PFSK-1 (cell line): ENCODE results near the gene FOXS1.

Experiments used
- FOXP2 ChIP-seq: optimal IDR thresholded peaks from 2 replicates; pipeline ENCODE3; 2011; ENCODE audit warnings: borderline replicate concordance, control low read depth, inconsistent platforms; ENCODE audit not compliant: insufficient read depth; ENCODE audit errors: extremely low read length, extremely low read depth
- POLR2AphosphoS5 ChIP-seq: IDR thresholded peaks from 2 replicates; pipeline ENCODE4 v1.6.1; 2012; ENCODE audit warnings: low read depth, mild to moderate bottlenecking, control low read depth, low read length, moderate library complexity
- SIN3A ChIP-seq: IDR thresholded peaks from 2 replicates; pipeline ENCODE4 v1.6.1; 2012; ENCODE audit warnings: mild to moderate bottlenecking, low read length, moderate library complexity, borderline replicate concordance; ENCODE audit not compliant: insufficient read depth
- TAF1 ChIP-seq: IDR thresholded peaks from 2 replicates; pipeline ENCODE4 v1.6.1; 2012; ENCODE audit warnings: low read length, control low read depth, borderline replicate concordance; ENCODE audit not compliant: insufficient read depth
- TF ChIP-seq, protein P1 (sequence below), 2 experiments: IDR thresholded peaks; 2 replicates each; pipeline versions ENCODE4 v1.6.1 to v1.8.0; 2011 to 2012; ENCODE audit warnings: low read depth in 2 of 2, low read length in 2 of 2, control low read depth in 1 of 2, inconsistent platforms in 1 of 2, mild to moderate bottlenecking in 1 of 2, moderate library complexity in 1 of 2; ENCODE audit not compliant: insufficient read depth in 1 of 2

The FOXS1 gene

DNA sequence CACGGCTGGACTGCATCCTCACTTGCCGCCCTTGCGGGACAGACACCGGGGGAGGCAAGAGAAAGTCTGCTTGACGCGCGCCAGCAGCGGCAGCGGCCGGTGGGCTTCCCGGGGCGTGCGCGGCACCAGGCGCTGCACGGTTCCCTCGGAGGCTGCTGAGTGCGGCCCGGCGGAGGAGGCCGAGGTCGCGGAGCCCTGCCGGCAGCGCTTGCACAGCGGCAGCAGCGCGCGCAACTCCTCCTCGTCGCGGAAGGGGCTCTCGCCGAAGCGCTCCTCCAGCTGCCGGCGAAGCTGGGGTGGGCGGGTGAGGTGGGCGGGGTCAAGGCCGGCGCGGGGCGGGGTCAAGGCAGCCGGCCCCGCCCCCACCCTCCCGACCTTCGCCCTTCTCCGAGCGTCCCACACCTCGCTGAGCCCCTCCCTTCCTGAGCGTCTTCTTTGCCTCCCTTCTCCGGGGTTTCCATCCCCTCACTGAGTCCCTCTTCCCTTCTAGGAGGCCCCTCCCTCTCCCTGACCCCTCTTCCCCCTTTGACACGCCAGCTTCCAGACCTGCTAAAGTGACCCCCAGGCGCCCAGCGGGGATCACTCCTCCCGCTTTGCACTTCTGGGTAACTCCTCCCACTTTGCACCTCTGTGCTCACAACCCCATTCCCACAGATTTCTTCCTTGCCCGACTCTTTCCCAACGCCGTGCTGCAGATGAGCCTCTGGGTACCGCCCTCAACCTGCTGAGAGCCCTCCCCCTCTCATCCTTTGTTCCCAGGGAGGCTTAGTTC, 16.2 kb upstream of the FOXS1 start:
- TF ChIP-seq SIN3A (no peak), FOXP2 (peak; percentile 76), POLR2AphosphoS5 (no peak)

DNA sequence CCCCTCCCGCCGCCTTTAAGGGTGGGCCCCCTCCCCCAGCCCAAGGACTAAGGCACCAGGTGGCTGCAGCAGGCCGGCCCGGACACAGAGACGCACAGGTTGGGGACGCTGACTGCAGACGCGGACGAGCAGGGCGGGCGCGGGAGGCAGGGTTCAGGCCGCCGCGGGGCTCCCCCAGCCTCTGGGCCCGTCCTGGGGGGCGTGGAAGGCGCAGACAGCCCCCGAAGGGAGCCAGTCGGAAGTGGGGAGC, 15.7 kb upstream of the FOXS1 start:
- TF ChIP-seq SIN3A: no peak
- TF ChIP-seq TAF1: no peak
- TF ChIP-seq POLR2AphosphoS5: no peak
- no peak for TF ChIP-seq FOXP2
- TF ChIP-seq, protein P1, sequence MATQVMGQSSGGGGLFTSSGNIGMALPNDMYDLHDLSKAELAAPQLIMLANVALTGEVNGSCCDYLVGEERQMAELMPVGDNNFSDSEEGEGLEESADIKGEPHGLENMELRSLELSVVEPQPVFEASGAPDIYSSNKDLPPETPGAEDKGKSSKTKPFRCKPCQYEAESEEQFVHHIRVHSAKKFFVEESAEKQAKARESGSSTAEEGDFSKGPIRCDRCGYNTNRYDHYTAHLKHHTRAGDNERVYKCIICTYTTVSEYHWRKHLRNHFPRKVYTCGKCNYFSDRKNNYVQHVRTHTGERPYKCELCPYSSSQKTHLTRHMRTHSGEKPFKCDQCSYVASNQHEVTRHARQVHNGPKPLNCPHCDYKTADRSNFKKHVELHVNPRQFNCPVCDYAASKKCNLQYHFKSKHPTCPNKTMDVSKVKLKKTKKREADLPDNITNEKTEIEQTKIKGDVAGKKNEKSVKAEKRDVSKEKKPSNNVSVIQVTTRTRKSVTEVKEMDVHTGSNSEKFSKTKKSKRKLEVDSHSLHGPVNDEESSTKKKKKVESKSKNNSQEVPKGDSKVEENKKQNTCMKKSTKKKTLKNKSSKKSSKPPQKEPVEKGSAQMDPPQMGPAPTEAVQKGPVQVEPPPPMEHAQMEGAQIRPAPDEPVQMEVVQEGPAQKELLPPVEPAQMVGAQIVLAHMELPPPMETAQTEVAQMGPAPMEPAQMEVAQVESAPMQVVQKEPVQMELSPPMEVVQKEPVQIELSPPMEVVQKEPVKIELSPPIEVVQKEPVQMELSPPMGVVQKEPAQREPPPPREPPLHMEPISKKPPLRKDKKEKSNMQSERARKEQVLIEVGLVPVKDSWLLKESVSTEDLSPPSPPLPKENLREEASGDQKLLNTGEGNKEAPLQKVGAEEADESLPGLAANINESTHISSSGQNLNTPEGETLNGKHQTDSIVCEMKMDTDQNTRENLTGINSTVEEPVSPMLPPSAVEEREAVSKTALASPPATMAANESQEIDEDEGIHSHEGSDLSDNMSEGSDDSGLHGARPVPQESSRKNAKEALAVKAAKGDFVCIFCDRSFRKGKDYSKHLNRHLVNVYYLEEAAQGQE (IDR thresholded peaks at IDR 0.05; ENCODE audit: insufficient read depth in 1 of 2, low read depth in 2 of 2, low read length in 2 of 2): no peak

DNA sequence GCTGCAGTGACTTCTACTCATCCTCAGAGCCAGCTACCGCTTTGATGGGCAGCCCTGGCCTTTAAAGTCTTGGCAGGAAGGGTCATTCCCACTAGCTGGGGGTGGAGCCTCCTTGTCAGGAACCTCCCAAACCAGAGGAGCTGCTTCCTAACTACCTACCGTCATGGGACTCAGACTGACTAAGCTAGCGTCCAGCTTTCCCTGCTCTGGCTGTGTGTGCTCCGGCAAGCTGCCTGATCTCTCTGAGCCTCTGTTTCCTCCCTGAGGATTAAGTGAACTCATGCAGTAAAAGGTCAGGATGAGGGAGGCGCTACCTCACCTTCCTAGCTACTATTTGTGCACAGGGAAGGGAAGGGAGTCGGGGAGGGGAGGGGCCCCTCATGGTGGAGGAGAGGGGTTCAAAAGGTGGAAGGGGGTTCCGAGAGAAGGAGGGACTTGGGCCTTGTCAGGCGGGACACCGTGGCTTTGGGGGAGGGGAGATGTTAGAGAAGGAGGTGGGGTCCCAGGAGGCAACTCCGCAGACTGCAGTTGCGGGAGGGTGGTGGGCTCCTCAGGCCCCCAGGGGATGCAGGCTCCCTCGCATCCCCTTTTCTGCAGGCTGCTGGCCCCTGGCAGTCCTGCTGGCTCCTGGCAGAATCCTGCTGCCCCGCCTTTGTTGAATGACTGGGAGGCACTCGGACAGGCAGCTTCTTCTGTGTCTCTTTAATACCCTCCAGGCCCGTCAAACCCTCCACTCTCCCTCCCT, 15.2 kb upstream of the FOXS1 start:
- TF ChIP-seq SIN3A: no peak
- TF ChIP-seq FOXP2: no peak
- no peak for TF ChIP-seq TAF1
- no peak for TF ChIP-seq POLR2AphosphoS5
- TF ChIP-seq, protein P1 (IDR thresholded peaks at IDR 0.05; ENCODE audit: insufficient read depth in 1 of 2, low read depth in 2 of 2, low read length in 2 of 2): 0 out of 4 replicates have a peak, but pooled peaks of 1 of the 2 experiments have one; percentile 15

DNA sequence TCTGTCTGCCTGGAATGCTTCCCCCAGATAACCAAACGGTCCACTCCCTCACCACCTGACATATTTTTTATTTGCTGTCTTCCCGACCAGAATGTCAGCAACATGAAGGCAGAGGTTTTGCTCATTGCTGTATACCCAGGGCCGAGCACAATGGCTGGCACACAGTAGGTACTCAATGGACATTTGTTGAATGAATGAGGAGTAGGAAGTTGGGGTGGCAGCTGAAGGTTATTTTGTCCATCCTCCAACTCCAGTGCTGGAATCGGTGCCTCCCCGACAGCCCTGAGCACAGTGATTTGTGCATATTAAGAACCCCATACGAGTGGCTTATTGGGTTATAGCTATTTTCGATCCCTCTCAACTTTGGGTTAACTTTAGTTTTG, 14.6 kb upstream of the FOXS1 start:
- TF ChIP-seq POLR2AphosphoS5 (no peak), FOXP2 (no peak), TAF1 (no peak), SIN3A (no peak)
- TF ChIP-seq, protein P1 (IDR thresholded peaks at IDR 0.05; ENCODE audit: insufficient read depth in 1 of 2, low read depth in 2 of 2, low read length in 2 of 2): no peak

DNA sequence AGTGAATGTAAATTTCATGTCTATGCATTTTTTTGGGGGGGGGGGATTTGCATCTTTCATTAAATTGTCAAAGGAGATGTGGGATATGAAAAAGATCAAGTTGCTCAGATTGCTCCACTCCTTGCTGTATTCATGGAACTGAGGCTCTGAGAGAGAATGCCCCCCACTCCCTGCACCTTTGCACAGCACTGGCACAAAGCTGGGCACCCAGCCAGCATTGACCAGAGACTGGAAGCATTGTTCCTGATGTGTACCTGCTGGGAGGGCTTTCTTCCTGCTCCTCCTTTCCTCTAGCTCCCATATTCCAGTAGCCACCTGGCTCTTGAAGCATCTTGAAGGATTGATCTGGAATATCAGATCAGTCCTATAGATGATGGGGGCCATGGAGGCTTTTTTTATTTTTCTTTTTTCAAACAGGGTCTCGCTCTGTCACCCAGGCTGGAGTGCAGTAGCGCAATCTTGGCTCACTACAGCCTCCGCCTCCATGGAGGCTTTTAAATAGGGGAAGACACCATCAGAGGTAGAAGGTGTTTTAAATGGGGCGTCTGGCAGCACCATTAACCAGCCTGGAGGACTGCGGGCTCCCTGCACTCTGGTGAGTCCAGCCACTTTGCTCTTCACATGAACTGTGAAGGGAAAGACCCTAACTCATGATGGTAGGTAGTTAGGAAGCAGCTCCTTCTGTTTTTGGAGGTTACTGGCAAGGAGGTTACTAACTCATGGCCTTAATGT, 14.0 kb upstream of the FOXS1 start:
- TF ChIP-seq SIN3A: no peak
- no peak for TF ChIP-seq TAF1
- TF ChIP-seq, protein P1 (IDR thresholded peaks at IDR 0.05; ENCODE audit: insufficient read depth in 1 of 2, low read depth in 2 of 2, low read length in 2 of 2): no peak
- no peak for TF ChIP-seq FOXP2
- no peak for TF ChIP-seq POLR2AphosphoS5
